ENCODE data around the gene PLSCR1.

DNA sequence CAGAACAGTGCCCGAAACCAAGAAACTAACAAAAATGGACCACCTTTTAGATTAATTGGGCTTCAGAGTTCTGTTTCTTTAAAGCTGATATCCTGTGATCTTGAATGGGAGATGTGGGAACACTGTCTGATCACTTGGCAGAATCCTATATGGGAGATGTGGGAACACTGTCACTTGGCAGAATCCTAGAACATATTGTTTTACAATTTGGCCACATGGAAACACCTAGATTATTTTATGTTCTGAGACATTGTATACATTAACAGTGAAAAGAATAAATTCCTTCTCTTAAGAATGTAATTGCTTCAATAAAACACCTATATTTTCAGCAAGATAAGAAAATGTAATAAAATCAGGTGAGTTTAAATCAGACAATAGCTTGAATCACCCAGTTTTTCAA lies 44.7 kb downstream of the PLSCR1 start:
- TF ChIP-seq, protein P1, sequence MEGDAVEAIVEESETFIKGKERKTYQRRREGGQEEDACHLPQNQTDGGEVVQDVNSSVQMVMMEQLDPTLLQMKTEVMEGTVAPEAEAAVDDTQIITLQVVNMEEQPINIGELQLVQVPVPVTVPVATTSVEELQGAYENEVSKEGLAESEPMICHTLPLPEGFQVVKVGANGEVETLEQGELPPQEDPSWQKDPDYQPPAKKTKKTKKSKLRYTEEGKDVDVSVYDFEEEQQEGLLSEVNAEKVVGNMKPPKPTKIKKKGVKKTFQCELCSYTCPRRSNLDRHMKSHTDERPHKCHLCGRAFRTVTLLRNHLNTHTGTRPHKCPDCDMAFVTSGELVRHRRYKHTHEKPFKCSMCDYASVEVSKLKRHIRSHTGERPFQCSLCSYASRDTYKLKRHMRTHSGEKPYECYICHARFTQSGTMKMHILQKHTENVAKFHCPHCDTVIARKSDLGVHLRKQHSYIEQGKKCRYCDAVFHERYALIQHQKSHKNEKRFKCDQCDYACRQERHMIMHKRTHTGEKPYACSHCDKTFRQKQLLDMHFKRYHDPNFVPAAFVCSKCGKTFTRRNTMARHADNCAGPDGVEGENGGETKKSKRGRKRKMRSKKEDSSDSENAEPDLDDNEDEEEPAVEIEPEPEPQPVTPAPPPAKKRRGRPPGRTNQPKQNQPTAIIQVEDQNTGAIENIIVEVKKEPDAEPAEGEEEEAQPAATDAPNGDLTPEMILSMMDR (IDR thresholded peaks at IDR 0.05; ENCODE audit: low read depth, low read length, poor library complexity, severe bottlenecking) = no peak
- TF ChIP-seq EZH2phosphoT487 (IDR thresholded peaks at IDR 0.05; ENCODE audit: borderline replicate concordance, low read length) = no peak
